GM18526 (cell line): ENCODE measurements around the gene CD247.

Experiments used
- POLR2A ChIP-seq: IDR thresholded peaks from 3 replicates; pipeline ENCODE4 v1.6.1; 2011; ENCODE audit not compliant: insufficient read length; ENCODE audit errors: extremely low read depth

Gene CD247

DNA sequence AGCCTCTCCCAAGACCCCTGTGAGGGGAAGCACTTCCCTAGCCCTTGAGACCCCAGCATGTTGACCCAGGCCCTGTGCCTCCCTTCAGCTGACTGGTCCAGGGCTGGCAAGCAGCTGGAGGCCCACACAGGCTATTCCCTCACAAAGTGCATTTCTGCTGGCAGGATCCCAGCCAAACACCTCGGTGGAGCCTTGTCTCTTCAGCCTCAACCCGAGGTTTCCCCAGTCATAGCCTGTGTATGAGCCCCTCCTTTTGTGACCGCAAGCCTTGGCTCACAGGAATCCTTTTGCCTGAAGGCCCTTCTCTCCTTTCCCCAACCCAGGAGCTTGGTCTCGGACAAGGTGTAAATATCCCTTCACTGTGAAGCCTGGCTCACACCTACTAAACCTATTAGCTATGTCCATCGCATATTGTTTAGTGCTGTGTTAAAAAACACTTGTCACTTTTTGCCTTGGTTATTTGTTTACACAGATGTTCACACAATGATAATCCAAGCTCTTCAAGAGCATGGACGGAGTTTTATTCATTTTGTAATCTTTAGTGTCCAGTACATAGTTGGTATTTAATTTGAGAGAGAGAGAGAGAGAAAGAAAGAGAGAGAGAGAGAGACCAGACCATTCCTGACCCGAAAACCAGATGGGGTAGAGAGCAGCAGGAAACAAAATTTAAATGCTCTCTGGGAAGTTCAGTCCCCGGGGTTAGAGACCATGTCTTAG lies 8.5 kb upstream of the CD247 start:
- TF ChIP-seq POLR2A = no peak

GRCh38 chr1:167524651-167525050 lies 6.3 kb upstream of the CD247 start:
- TF ChIP-seq POLR2A = no peak

GRCh38 chr1:167522246-167522645 lies 3.9 kb upstream of the CD247 start:
- no peak for TF ChIP-seq POLR2A

- no peak for TF ChIP-seq POLR2A
These were observed 2.4 kb upstream of the CD247 start for GRCh38 chr1:167520711-167521206.

DNA sequence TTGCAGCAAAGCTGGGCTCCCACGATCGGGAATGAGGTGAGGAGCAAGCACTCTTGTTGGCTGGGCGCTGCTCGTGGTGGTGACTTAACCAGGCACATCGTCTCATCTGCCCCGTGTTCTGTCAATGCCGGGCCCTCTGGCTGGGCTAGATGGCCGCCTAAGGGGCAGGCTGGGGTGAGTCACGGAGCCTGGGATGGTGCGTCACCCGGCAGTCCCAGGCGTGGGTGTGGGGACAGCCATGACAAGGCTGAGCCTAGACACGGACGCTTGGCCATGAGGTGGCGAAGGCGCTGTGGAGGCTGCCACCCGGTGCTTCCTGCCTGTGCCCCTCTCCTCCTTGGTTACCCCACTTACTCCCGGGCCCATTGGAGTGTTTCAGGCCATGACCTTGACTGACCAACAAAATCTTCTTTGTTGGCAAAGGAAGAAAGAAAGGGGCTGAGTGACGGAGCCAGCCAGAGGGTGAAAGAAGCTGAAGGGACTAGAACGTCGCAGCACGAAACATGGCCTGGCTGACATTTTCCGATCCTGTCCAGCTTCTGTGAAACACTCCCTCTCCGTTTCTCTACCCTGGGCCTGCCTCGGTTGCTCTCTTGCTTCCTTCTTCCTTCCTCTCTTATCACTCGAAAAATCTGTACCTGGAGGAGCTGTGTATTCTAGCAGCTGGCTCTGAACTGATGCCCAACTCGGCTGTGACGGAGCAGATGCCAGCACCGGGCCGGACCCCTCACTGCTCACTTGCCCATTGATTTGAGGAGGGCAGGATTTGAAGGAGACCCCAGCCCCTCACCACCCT lies 596 bp downstream of the CD247 start:
- TF ChIP-seq POLR2A = no peak

- no peak for TF ChIP-seq POLR2A
These were observed 1.6 kb downstream of the CD247 start for GRCh38 chr1:167516404-167517388.

GRCh38 chr1:167515893-167516321 lies 2.4 kb downstream of the CD247 start:
- TF ChIP-seq POLR2A = no peak

- no peak for TF ChIP-seq POLR2A
These were observed 2.9 kb downstream of the CD247 start for GRCh38 chr1:167515461-167515860.

- no peak for TF ChIP-seq POLR2A
These were observed 4.0 kb downstream of the CD247 start for GRCh38 chr1:167514288-167514687.

DNA sequence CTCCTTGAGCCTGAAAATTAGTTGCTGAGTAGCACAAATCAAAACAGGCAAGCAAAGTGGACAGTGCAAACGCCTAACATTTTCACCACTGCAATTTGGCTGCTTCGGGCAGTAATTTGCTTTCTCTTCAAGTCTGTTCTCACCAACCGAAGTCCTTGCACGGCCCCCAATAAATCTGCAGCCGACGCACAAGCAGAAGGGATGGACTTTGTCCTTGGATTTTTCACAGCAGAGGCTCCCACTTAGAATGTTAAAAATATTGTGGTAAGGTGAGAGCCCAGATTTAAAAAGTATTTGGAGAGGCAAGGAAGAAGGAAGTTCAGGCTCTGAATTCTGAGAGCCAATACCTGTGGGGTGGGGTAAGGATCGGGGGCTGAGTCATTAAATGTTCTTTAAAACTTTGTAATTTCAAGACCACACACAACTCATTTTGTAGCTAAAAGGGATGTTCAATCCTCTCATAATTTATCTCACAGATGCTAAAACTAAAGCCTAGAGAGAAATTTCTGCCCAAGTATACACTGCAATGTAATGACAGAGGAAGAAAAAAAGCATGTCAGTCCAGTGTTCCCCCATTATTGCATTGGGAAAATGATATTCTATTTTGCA lies 6.2 kb downstream of the CD247 start:
- TF ChIP-seq POLR2A = no peak

DNA sequence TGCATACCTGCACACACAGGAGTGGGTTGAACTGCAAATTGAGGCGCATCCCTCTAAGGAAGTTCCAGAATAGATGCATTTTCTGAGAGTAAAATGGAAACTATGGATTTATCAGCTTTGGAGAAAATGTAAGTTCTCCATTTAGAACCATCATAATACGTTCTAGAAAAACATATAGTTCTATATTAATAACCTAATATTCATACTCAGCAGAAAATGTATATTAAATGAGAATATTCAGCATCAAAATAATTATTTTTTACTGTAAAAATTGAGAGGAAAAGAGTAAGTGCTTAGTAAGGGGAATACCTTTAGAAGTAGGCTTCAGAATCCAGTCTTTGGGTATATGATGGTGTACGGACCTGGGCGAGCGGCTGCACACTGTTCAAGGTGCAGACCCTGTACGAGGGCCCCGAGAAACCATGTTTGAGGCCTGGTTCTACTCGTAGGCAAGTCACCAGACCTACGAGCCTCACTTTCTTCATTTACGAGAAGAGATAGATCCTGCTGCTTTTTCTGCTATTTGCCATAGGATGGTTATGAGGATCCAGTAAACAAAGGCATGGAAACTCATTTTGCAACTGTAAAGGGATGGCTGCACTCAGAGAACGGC lies 6.8 kb downstream of the CD247 start:
- TF ChIP-seq POLR2A = no peak

DNA sequence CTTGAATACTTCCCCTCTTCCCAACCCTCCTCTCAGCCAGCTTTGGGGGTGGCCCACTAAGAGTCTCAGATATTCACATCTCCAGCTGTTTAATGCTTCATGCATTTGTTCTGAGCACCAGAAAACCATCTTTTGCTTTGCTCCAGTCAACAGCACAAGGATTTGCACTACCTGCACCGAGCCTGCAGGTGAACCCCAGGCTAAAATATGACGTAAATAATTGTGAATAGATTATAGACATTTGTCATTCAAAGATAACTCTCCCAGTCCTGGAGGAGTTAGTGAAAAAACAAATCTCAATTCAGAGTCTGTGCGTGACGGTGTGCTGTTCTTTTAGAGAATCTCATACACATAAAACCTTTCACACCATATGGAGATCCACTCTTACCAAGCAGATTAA lies 7.4 kb downstream of the CD247 start:
- TF ChIP-seq POLR2A = no peak

- TF ChIP-seq POLR2A = no peak
These were observed 8.1 kb downstream of the CD247 start for GRCh38 chr1:167510244-167510643.

GRCh38 chr1:167509587-167509986 lies 8.7 kb downstream of the CD247 start:
- TF ChIP-seq POLR2A = no peak
